H1 (cell line): ENCODE data around the gene MAGEA6. TPM values are rescaled to one million over a fixed set of nuclear protein-coding genes. Genes with fewer than 3 reads are reported as not detected.

Experiments used
- CTCF ChIA-PET: fragments of 300-600 bp; sonication (Branson Sonifier 250); formaldehyde crosslinking; loops from one replicate; lab custom pipeline; 2021; ENCODE audit not compliant: partially characterized antibody; lab: Charles Lee
- POLR2A ChIA-PET: fragments of 300-600 bp; sonication (Branson Sonifier 250); formaldehyde crosslinking; loops from one replicate; lab custom pipeline; 2021; ENCODE audit warnings: inconsistent platforms; ENCODE audit not compliant: partially characterized antibody; lab: Charles Lee
- DNase-seq, 2 experiments: peaks; one replicate each; pipeline versions ENCODE4 v3.0.0 to v3.0.0-alpha.2; 2010 to 2022; ENCODE audit warnings: low spot score in 2 of 2, low read depth in 1 of 2, mixed read lengths in 1 of 2
- FAIRE-seq: peaks from 2 replicates; lab custom pipeline; 2011; peaks lifted over from hg19 to GRCh38; lab: Jason Lieb, UNC
- H2AFZ ChIP-seq: 2 replicates; pipeline ENCODE4 v1.8.1; 2012; ENCODE audit warnings: low read length, inconsistent platforms
- H2AK5ac ChIP-seq: 2 replicates; pipeline ENCODE4 v1.6.1; 2013; ENCODE audit warnings: low read depth, low read length
- H2BK120ac ChIP-seq: replicated peaks from 2 replicates; pipeline ENCODE3; 2013; ENCODE audit warnings: low read depth, low read length, inconsistent platforms
- H2BK12ac ChIP-seq: 2 replicates; pipeline ENCODE4 v1.6.1; 2013; ENCODE audit warnings: low read depth, low read length
- H2BK15ac ChIP-seq: 2 replicates; pipeline ENCODE4 v1.6.1; 2013; ENCODE audit warnings: low read length
- H2BK20ac ChIP-seq: 2 replicates; pipeline ENCODE4 v1.6.1; 2013; ENCODE audit warnings: low read length
- H2BK5ac ChIP-seq: 2 replicates; pipeline ENCODE4 v1.6.1; 2013; ENCODE audit warnings: low read depth, low read length
- H3K14ac ChIP-seq: 2 replicates; pipeline ENCODE4 v1.6.1; 2013; ENCODE audit warnings: inconsistent platforms; ENCODE audit not compliant: insufficient read length
- H3K18ac ChIP-seq: 2 replicates; pipeline ENCODE4 v1.6.1; 2013; ENCODE audit warnings: low read length; ENCODE audit errors: extremely low read depth
- H3K23ac ChIP-seq: 2 replicates; pipeline ENCODE4 v1.6.1; 2013; ENCODE audit warnings: inconsistent platforms; ENCODE audit not compliant: insufficient read length
- H3K23me2 ChIP-seq: 2 replicates; pipeline ENCODE4 v1.6.1; 2013; ENCODE audit warnings: low read depth, low read length
- H3K27ac ChIP-seq: 2 replicates; pipeline ENCODE4 v1.6.1; 2011; ENCODE audit warnings: low read depth, low read length, inconsistent platforms
- H3K27me3 ChIP-seq, 4 experiments: replicated peaks in 1 of 4; 1 replicate in 1 of 4; 2 replicates in 3 of 4; pipeline versions ENCODE4 v1.6.1 to v1.8.1; 2011 to 2013; ENCODE audit warnings: low read length in 3 of 4, mild to moderate bottlenecking in 3 of 4, inconsistent platforms in 2 of 4, mixed read lengths in 2 of 4, moderate library complexity in 1 of 4; ENCODE audit not compliant: control insufficient read depth in 3 of 4, insufficient read depth in 3 of 4; ENCODE audit errors: extremely low read depth in 1 of 4
- H3K36me3 ChIP-seq, 4 experiments: 2 replicates each; pipeline versions ENCODE4 v1.6.1 to v1.8.1; 2011 to 2013; ENCODE audit warnings: mild to moderate bottlenecking in 4 of 4, low read length in 3 of 4, moderate library complexity in 2 of 4, control low read depth in 1 of 4, inconsistent platforms in 1 of 4; ENCODE audit not compliant: insufficient read depth in 4 of 4, control insufficient read depth in 2 of 4
- H3K4ac ChIP-seq: replicated peaks from 2 replicates; pipeline ENCODE3; 2013; ENCODE audit warnings: low read length, low read depth, mixed read lengths, inconsistent platforms; ENCODE audit not compliant: insufficient read length
- H3K4me1 ChIP-seq, 4 experiments: replicated peaks in 1 of 4; 1 replicate in 1 of 4; 2 replicates in 3 of 4; pipeline versions ENCODE4 v1.6.1 to v1.8.1; 2011 to 2013; ENCODE audit warnings: low read length in 3 of 4, inconsistent platforms in 2 of 4, mixed read lengths in 1 of 4; ENCODE audit not compliant: insufficient read depth in 4 of 4, control insufficient read depth in 3 of 4
- H3K4me2 ChIP-seq, 2 experiments: 2 replicates each; pipeline versions ENCODE4 v1.6.1 to v1.8.1; 2011 to 2013; ENCODE audit warnings: low read depth in 2 of 2, low read length in 2 of 2, control low read depth in 1 of 2, inconsistent platforms in 1 of 2, mild to moderate bottlenecking in 1 of 2; ENCODE audit not compliant: insufficient read depth in 1 of 2
- H3K4me3 ChIP-seq, 4 experiments: fragments of 200-600, 300-600 bp in 1 of 4; sonication (generic), shearing (Covaris generic), sonication (Bioruptor Twin) in 1 of 4; 2 replicates each; pipeline versions ENCODE4 v1.5.1 to v1.8.1; 2011 to 2016; ENCODE audit warnings: low read length in 4 of 4, low read depth in 3 of 4, control low read depth in 2 of 4, inconsistent platforms in 2 of 4, mild to moderate bottlenecking in 2 of 4, mixed read lengths in 1 of 4, moderate library complexity in 1 of 4; ENCODE audit not compliant: insufficient read depth in 2 of 4; ENCODE audit errors: extremely low read depth in 1 of 4
- H3K56ac ChIP-seq: replicated peaks from 2 replicates; pipeline ENCODE3; 2013; ENCODE audit warnings: low read depth, mild to moderate bottlenecking, mixed read lengths, low read length, inconsistent platforms; ENCODE audit not compliant: insufficient read length
- H3K79me1 ChIP-seq: 2 replicates; pipeline ENCODE4 v1.6.1; 2013; ENCODE audit warnings: low read depth, low read length, control low read depth
- H3K79me2 ChIP-seq, 2 experiments: 2 replicates each; pipeline versions ENCODE4 v1.6.1 to v1.8.1; 2012 to 2013; ENCODE audit warnings: low read length in 2 of 2, mild to moderate bottlenecking in 2 of 2, inconsistent platforms in 1 of 2; ENCODE audit not compliant: insufficient read depth in 2 of 2, control insufficient read depth in 1 of 2
- H3K9ac ChIP-seq, 4 experiments: replicated peaks in 1 of 4; 1 replicate in 1 of 4; 2 replicates in 3 of 4; pipeline versions ENCODE4 v1.6.1 to v1.8.1; 2011 to 2013; ENCODE audit warnings: low read depth in 3 of 4, low read length in 3 of 4, control low read depth in 2 of 4, mild to moderate bottlenecking in 2 of 4, moderate library complexity in 2 of 4, inconsistent platforms in 1 of 4; ENCODE audit errors: extremely low read depth in 1 of 4
- H3K9me3 ChIP-seq, 2 experiments: 2 replicates each; pipeline versions ENCODE4 v1.6.1 to v1.8.1; 2012 to 2013; ENCODE audit warnings: mild to moderate bottlenecking in 2 of 2, moderate library complexity in 2 of 2, control low read depth in 1 of 2, inconsistent platforms in 1 of 2, low read depth in 1 of 2, low read length in 1 of 2, mixed read lengths in 1 of 2; ENCODE audit not compliant: insufficient read depth in 2 of 2
- H4K20me1 ChIP-seq, 2 experiments: replicated peaks in 1 of 2; 2 replicates each; pipeline versions ENCODE3 to v1.8.1; 2011 to 2013; ENCODE audit warnings: inconsistent platforms in 2 of 2, low read length in 2 of 2, mild to moderate bottlenecking in 1 of 2; ENCODE audit not compliant: insufficient read depth in 2 of 2, control insufficient read depth in 1 of 2
- H4K5ac ChIP-seq: 2 replicates; pipeline ENCODE4 v1.6.1; 2013; ENCODE audit warnings: low read length, low read depth, mixed read lengths, inconsistent platforms; ENCODE audit not compliant: insufficient read length
- H4K8ac ChIP-seq: 2 replicates; pipeline ENCODE4 v1.8.0; 2013; ENCODE audit warnings: mild to moderate bottlenecking, moderate library complexity, low read length, inconsistent platforms; ENCODE audit not compliant: insufficient read depth; ENCODE audit errors: extremely low read depth
- H4K91ac ChIP-seq: replicated peaks from 2 replicates; pipeline ENCODE3; 2013; ENCODE audit warnings: low read length, mixed read lengths, inconsistent platforms; ENCODE audit not compliant: insufficient read length
- ASH2L ChIP-seq: fragments of 200-600, 300-600 bp; sonication (generic); IDR thresholded peaks from one replicate; pipeline ENCODE4 v1.7.1; 2017; ENCODE audit warnings: low read length
- BRCA1 ChIP-seq: IDR thresholded peaks from 2 replicates; pipeline ENCODE4 v1.6.1; 2012; ENCODE audit warnings: low read depth, low read length, improper control_type of control experiment
- CHD2 ChIP-seq: IDR thresholded peaks from 2 replicates; pipeline ENCODE4 v1.6.1; 2012; ENCODE audit warnings: low read length, improper control_type of control experiment
- POLR2A ChIP-seq, 2 experiments: IDR thresholded peaks; 1 replicate in 1 of 2; 2 replicates in 1 of 2; pipeline ENCODE4 v1.6.1; 2011; ENCODE audit warnings: low read depth in 2 of 2, low read length in 2 of 2, mild to moderate bottlenecking in 2 of 2; ENCODE audit errors: control extremely low read depth in 1 of 2
- RNF2 ChIP-seq: fragments of 200-900, 300-1000 bp; sonication (generic); IDR thresholded peaks from 2 replicates; pipeline ENCODE4 v1.7.1; 2016; ENCODE audit warnings: borderline replicate concordance, low read depth, mild to moderate bottlenecking, antibody characterized with exemption, low read length; ENCODE audit not compliant: poor library complexity, severe bottlenecking; ENCODE audit errors: missing control alignments
- TAF7 ChIP-seq: optimal IDR thresholded peaks from 2 replicates; pipeline ENCODE3; 2011; ENCODE audit warnings: low read depth, mild to moderate bottlenecking, inconsistent platforms, low read length, moderate library complexity, borderline replicate concordance
- TCF12 ChIP-seq: IDR thresholded peaks from 2 replicates; pipeline ENCODE4 v1.6.1; 2011; ENCODE audit warnings: low read depth, mild to moderate bottlenecking, low read length
- WGBS, 2 experiments: shearing (Covaris generic) in 1 of 2; methylation state at CpG; one replicate each; pipeline versions ENCODE4 v1.1.6 to v1.1.7; 2013 to 2015; ENCODE audit warnings: low lambda C conversion rate in 2 of 2, mixed read lengths in 2 of 2, inconsistent platforms in 1 of 2, low coverage in 1 of 2, missing lambda C conversion rate in 1 of 2; ENCODE audit not compliant: insufficient replicate concordance in 2 of 2, insufficient coverage in 1 of 2, insufficient read length in 1 of 2; ENCODE audit errors: extremely low coverage in 1 of 2, missing lambda C conversion rate in 1 of 2; 5-methylcytosine and 5-hydroxymethylcytosine counted together
- polyA plus RNA-seq, 7 experiments: library from polyadenylated mRNA; depleted of rRNA in 3 of 7; stranded (reverse) in 5 of 7; unstranded in 2 of 7; fragments of >200 nt in 5 of 7; fragments of 200-250 nt in 2 of 7; gene quantifications; 1 replicate in 5 of 7; 2 replicates in 1 of 7; 4 replicates in 1 of 7; pipeline versions ENCODE4 v1.2.1 to v1.2.3, GENCODE V29; 2011 to 2013; ENCODE audit warnings: missing spikeins in 2 of 7, mixed read lengths in 2 of 7
- total RNA-seq: library from RNA; stranded (reverse); fragmentation: NEBNext Ultra II Directional; extraction: Animal tissue kit (Norgen Biotek cat#: 25700); gene quantifications from 2 replicates; pipeline ENCODE4 v1.2.1, GENCODE V29; 2021

Gene MAGEA6
- total and polyA plus RNA-seq, 2 of the 8 experiments (the other 6 are each of a cell fraction or from before 2014, with no cell fraction given) = 0.08 TPM; not detected in 1

- Histone ChIP-seq H3K27ac (no peak overlapping the region), H3K9me3 (no peaks in the 10 kb centered on the region), H3K23ac (no peak overlapping the region), H2BK5ac (no peak overlapping the region), H4K20me1 (no peaks in the 10 kb centered on the region), H2AK5ac (no peak overlapping the region), H3K4me1 (no peaks in the 10 kb centered on the region), H3K9ac (no peak overlapping the region), H3K36me3 (no peaks in the 10 kb centered on the region), H3K56ac (no peak overlapping the region), H2BK120ac (no peak overlapping the region), H2AFZ (no peak overlapping the region), H3K79me1 (no peaks in the 10 kb centered on the region), H3K4ac (no peak overlapping the region), H4K5ac (no peak overlapping the region), H3K18ac (no peak overlapping the region), H3K4me2 (no peak overlapping the region), H3K14ac (no peak overlapping the region), H2BK15ac (no peak overlapping the region), H3K23me2 (no peaks in the 10 kb centered on the region), H4K91ac (no peak overlapping the region), H3K27me3 (no peaks in the 10 kb centered on the region), H2BK20ac (no peak overlapping the region), H2BK12ac (no peak overlapping the region), H3K79me2 (no peaks in the 10 kb centered on the region), H3K4me3 (no peak overlapping the region), H4K8ac (no peak overlapping the region)
- WGBS, 2 experiments = 93% methylated on average over 5 of the region's 5 CpGs; no CpG with 5 or more reads in 1 of the 2 experiments
- FAIRE-seq (no peak), DNase-seq (no peak)
- POLR2A ChIA-PET = no interaction called here
- TF ChIP-seq TCF12 (no peak), TAF7 (no peak), ASH2L (no peak), BRCA1 (no peak), POLR2A (IDR thresholded peaks at IDR 0.05; ENCODE audit: control extremely low read depth in 1 of 2, low read depth in 2 of 2, low read length in 2 of 2) (no peak), CHD2 (no peak), RNF2 (no peak)
- CTCF ChIA-PET = interaction anchor here (1.8 to 2.6 kb wide), 3 partner anchors 8 to 171 kb away, joined by 4 to 20 read pairs (median 10); no protein-coding TSS in a partner anchor
Observed at GRCh38 chrX:152813206-152813605, 43.7 kb upstream of the MAGEA6 start.
